GM21367 (cell line): ENCODE results near the gene ZNF366.
A peak's percentile ranks its signal among the peaks of the same experiment; 100 is the strongest.

Experiments
- ATAC-seq: cut with Tn5 transposase; IDR thresholded peaks from one replicate; pipeline ENCODE4 v1.9.1; 2021; ENCODE audit not compliant: unreplicated experiment

Gene ZNF366

GRCh38 chr5:72519111-72519510 lies 11.9 kb upstream of the ZNF366 start:
- no peak for ATAC-seq

- no peak for ATAC-seq
Measured at GRCh38 chr5:72518001-72518683, 10.9 kb upstream of the ZNF366 start.

- no peak for ATAC-seq
Measured at GRCh38 chr5:72516916-72517315, 9.7 kb upstream of the ZNF366 start.

- no peak for ATAC-seq
Measured at GRCh38 chr5:72515211-72515610, 8.0 kb upstream of the ZNF366 start.

GRCh38 chr5:72512593-72512860 lies 5.3 kb upstream of the ZNF366 start:
- ATAC-seq, result no peak

GRCh38 chr5:72511774-72512592 lies 4.8 kb upstream of the ZNF366 start:
- ATAC-seq, result no peak

- ATAC-seq, result no peak
Measured at GRCh38 chr5:72511366-72511765, 4.2 kb upstream of the ZNF366 start.

- no peak for ATAC-seq
Measured at GRCh38 chr5:72510610-72511181, 3.5 kb upstream of the ZNF366 start.

GRCh38 chr5:72509401-72509800 lies 2.2 kb upstream of the ZNF366 start:
- ATAC-seq, result no peak

GRCh38 chr5:72508241-72509170 lies 1.3 kb upstream of the ZNF366 start:
- peak; percentile 95 for ATAC-seq

GRCh38 chr5:72507907-72508238 lies 663 bp upstream of the ZNF366 start:
- no peak for ATAC-seq

GRCh38 chr5:72506158-72506549 lies 1.1 kb downstream of the ZNF366 start:
- no peak for ATAC-seq

GRCh38 chr5:72505539-72506157 lies 1.6 kb downstream of the ZNF366 start:
- ATAC-seq, result no peak

GRCh38 chr5:72505016-72505415 lies 2.2 kb downstream of the ZNF366 start:
- no peak for ATAC-seq

- no peak for ATAC-seq
Measured at GRCh38 chr5:72503888-72504491, 3.2 kb downstream of the ZNF366 start.

- no peak for ATAC-seq
Measured at GRCh38 chr5:72501488-72501887, 5.7 kb downstream of the ZNF366 start.

- ATAC-seq, result no peak
Measured at GRCh38 chr5:72499730-72500129, 7.5 kb downstream of the ZNF366 start.

- ATAC-seq, result no peak
Measured at GRCh38 chr5:72499090-72499489, 8.1 kb downstream of the ZNF366 start.

GRCh38 chr5:72498284-72498683 lies 8.9 kb downstream of the ZNF366 start:
- ATAC-seq, result no peak

- no peak for ATAC-seq
Measured at GRCh38 chr5:72497823-72498222, 9.4 kb downstream of the ZNF366 start.

- ATAC-seq, result no peak
Measured at GRCh38 chr5:72495410-72495809, 11.8 kb downstream of the ZNF366 start.
